Measurements from ENCODE around the gene CCDC51. TPM values are rescaled to one million over a fixed set of nuclear protein-coding genes. Genes with fewer than 3 reads are reported as not detected.

The CCDC51 gene
- total RNA-seq, 1 donor from 2014 or later = 11.4 TPM

GRCh38 chr3:48472673-48472922 is 32.7 kb upstream of the CCDC51 start:
- Histone ChIP-seq H3K9me3 (no peaks in the 10 kb centered on the region), H3K4me1 (peaks cover 50% of the 10 kb centered on the region), H3K27me3 (no peaks in the 10 kb centered on the region), H3K4me3 (peak overlapping the region; percentile 75), H3K27ac (peak overlapping the region; percentile 97), H3K36me3 (peaks cover 29% of the 10 kb centered on the region)
- TF ChIP-seq, protein P1, sequence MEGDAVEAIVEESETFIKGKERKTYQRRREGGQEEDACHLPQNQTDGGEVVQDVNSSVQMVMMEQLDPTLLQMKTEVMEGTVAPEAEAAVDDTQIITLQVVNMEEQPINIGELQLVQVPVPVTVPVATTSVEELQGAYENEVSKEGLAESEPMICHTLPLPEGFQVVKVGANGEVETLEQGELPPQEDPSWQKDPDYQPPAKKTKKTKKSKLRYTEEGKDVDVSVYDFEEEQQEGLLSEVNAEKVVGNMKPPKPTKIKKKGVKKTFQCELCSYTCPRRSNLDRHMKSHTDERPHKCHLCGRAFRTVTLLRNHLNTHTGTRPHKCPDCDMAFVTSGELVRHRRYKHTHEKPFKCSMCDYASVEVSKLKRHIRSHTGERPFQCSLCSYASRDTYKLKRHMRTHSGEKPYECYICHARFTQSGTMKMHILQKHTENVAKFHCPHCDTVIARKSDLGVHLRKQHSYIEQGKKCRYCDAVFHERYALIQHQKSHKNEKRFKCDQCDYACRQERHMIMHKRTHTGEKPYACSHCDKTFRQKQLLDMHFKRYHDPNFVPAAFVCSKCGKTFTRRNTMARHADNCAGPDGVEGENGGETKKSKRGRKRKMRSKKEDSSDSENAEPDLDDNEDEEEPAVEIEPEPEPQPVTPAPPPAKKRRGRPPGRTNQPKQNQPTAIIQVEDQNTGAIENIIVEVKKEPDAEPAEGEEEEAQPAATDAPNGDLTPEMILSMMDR (IDR thresholded peaks at IDR 0.05) = no peak
- ATAC-seq (peak; percentile 27), DNase-seq (peak; percentile 73)
- intact Hi-C loops (cut with DNase I) = no loop called here

DNA sequence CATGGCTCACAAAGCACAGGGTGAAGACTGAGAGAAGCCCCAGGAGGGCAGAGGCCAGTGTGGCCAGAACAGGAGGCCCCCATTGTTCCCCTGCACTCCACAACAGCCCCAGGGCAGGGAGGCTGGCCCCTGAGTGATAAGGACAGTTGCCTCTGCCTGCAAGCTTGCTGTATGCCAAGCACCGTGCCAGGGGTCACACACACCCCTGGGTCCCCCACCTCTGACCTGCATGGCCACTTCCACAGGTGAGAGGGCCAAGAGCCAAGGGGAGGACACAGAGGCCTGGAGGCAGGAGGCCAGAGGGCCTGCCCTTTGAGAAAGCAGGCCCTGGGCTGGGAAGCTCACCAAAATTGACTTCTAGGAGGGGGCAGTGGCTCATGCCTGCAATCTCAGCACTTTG is 30.4 kb upstream of the CCDC51 start:
- ATAC-seq = no peak
- DNase-seq = no peak
- TF ChIP-seq, protein P1 (IDR thresholded peaks at IDR 0.05) = no peak
- H3K9me3 ChIP-seq = no peaks in the 10 kb centered on the region
- peaks cover 63% of the 10 kb centered on the region for H3K4me1 ChIP-seq
- H3K27me3 ChIP-seq = no peaks in the 10 kb centered on the region
- no peak overlapping the region for H3K4me3 ChIP-seq
- H3K36me3 ChIP-seq = peaks cover 32% of the 10 kb centered on the region
- peak overlapping the region; percentile 25 for H3K27ac ChIP-seq
- intact Hi-C loops (cut with DNase I) = no loop called here

DNA sequence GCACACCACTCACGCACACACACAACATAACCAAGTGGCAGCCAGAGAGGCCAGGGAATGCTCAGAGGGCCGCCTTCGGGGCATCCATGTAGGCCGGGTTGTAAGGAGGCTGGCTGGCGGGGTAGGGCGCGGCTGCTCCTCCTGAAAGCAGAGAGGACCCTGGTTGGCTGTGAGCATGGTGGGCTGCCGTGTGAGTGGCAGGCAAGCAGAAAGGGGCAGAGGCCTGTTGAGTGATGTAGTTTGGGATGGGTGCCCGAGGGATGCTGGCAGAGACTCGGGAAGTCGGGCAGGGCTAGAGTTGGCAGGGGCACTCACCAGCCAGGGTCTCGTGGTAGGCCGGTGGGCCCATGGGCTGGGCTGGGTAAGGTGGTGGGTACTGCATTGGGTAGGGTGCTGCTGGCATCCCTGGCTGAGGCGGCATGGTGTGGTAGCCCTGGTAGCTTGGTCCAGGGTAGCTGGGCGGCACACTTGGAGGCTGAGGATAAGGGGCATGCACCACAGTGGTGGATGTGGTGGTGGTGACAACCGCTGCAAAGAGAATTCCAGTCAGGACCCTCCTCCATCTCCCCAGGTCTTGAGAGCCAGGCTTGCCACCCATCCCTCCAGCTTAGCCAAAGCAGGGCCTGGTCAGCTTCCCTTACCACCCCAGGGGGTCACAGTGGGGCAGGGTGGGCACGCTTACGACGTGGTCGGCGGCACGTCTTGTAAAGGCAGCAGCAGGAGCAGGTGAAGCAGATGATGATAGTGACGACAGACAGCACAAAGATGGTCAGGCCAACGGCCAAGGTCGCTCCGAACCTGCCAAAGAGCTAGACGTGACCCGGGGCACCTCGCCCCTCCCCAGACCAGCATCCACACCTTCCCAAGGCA is 29.4 kb upstream of the CCDC51 start:
- intact Hi-C loops (cut with DNase I) = no loop called here
- H3K9me3 ChIP-seq = no peaks in the 10 kb centered on the region
- no peak for ATAC-seq
- H3K27me3 ChIP-seq = no peaks in the 10 kb centered on the region
- no peak for DNase-seq
- TF ChIP-seq, protein P1 (IDR thresholded peaks at IDR 0.05) = no peak
- H3K27ac ChIP-seq = peak overlapping the region; percentile 100
- no peak overlapping the region for H3K4me3 ChIP-seq
- H3K36me3 ChIP-seq = peaks cover 36% of the 10 kb centered on the region
- peaks cover 70% of the 10 kb centered on the region for H3K4me1 ChIP-seq

DNA sequence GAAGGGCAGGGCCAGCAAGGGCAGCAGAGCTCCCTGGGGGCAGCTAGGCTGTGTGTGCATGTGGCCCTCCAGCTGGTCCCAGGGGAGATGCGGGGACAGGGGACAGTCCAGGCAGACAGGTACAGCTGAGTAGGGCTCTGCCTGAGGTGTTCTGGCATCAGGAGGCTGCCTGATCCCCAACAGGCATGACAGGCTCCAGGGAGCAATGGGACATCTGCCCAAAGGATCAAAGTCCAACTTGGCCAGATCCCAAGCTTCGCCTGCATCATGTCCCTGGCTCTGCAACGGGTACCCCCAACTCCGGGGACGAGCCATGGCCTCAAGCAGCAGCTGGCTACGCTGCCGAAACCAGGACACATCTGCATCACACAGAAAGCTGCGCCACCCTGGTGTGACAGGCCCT is 28.4 kb upstream of the CCDC51 start:
- ATAC-seq (no peak), DNase-seq (no peak)
- intact Hi-C loops (cut with DNase I) = no loop called here
- Histone ChIP-seq H3K4me1 (peaks cover 66% of the 10 kb centered on the region), H3K27me3 (no peaks in the 10 kb centered on the region), H3K4me3 (no peak overlapping the region), H3K9me3 (no peaks in the 10 kb centered on the region), H3K27ac (peak overlapping the region; percentile 100), H3K36me3 (peaks cover 36% of the 10 kb centered on the region)
- TF ChIP-seq, protein P1 (IDR thresholded peaks at IDR 0.05) = no peak

GRCh38 chr3:48467473-48468267 is 27.8 kb upstream of the CCDC51 start:
- H3K4me1 ChIP-seq = peaks cover 63% of the 10 kb centered on the region
- DNase-seq = no peak
- TF ChIP-seq, protein P1 (IDR thresholded peaks at IDR 0.05) = no peak
- no peaks in the 10 kb centered on the region for H3K27me3 ChIP-seq
- peaks cover 36% of the 10 kb centered on the region for H3K36me3 ChIP-seq
- peak overlapping the region; percentile 66 for H3K4me3 ChIP-seq
- peak overlapping the region; percentile 100 for H3K27ac ChIP-seq
- H3K9me3 ChIP-seq = no peaks in the 10 kb centered on the region
- no peak for ATAC-seq
- intact Hi-C loops (cut with DNase I) = no loop called here
